GM21723 (cell line): ENCODE measurements around the gene STOX2.

ENCODE experiments used
- ATAC-seq: cut with Tn5 transposase; IDR thresholded peaks from one replicate; pipeline ENCODE4 v1.9.1; 2021; ENCODE audit warnings: mild to moderate bottlenecking, moderate library complexity; ENCODE audit not compliant: unreplicated experiment

Gene STOX2

GRCh38 chr4:183889190-183889589 lies 15.9 kb upstream of the STOX2 start:
- no peak for ATAC-seq

- ATAC-seq: no peak
Measured at GRCh38 chr4:183897193-183897592, 7.9 kb upstream of the STOX2 start.

GRCh38 chr4:183898456-183898855 lies 6.7 kb upstream of the STOX2 start:
- ATAC-seq: no peak

- no peak for ATAC-seq
Measured at GRCh38 chr4:183903021-183903760, 1.9 kb upstream of the STOX2 start.

- ATAC-seq: no peak
Measured at GRCh38 chr4:183905593-183906488, 734 bp downstream of the STOX2 start.

GRCh38 chr4:183906489-183906738 lies 1.3 kb downstream of the STOX2 start:
- ATAC-seq: no peak

GRCh38 chr4:183906739-183907651 lies 1.9 kb downstream of the STOX2 start:
- no peak for ATAC-seq

GRCh38 chr4:183907871-183908683 lies 3.0 kb downstream of the STOX2 start:
- ATAC-seq: no peak

- ATAC-seq: no peak
Measured at GRCh38 chr4:183909187-183909586, 4.1 kb downstream of the STOX2 start.

- no peak for ATAC-seq
Measured at GRCh38 chr4:183909801-183910200, 4.7 kb downstream of the STOX2 start.

- no peak for ATAC-seq
Measured at GRCh38 chr4:183912585-183912984, 7.5 kb downstream of the STOX2 start.

- no peak for ATAC-seq
Measured at GRCh38 chr4:183915976-183916375, 10.9 kb downstream of the STOX2 start.

GRCh38 chr4:183918696-183919095 lies 13.6 kb downstream of the STOX2 start:
- ATAC-seq: no peak

GRCh38 chr4:183919141-183919540 lies 14.0 kb downstream of the STOX2 start:
- ATAC-seq: no peak

GRCh38 chr4:183920512-183920911 lies 15.4 kb downstream of the STOX2 start:
- no peak for ATAC-seq

- no peak for ATAC-seq
Measured at GRCh38 chr4:183921335-183921734, 16.2 kb downstream of the STOX2 start.

- no peak for ATAC-seq
Measured at GRCh38 chr4:183924362-183925044, 19.4 kb downstream of the STOX2 start.

GRCh38 chr4:183926950-183927349 lies 21.8 kb downstream of the STOX2 start:
- no peak for ATAC-seq

GRCh38 chr4:183932576-183932975 lies 27.5 kb downstream of the STOX2 start:
- no peak for ATAC-seq

GRCh38 chr4:183934761-183935160 lies 29.7 kb downstream of the STOX2 start:
- no peak for ATAC-seq
